B cell (primary cell): ENCODE measurements around the gene ELOB. TPM values are rescaled to one million over a fixed set of nuclear protein-coding genes. Genes with fewer than 3 reads are reported as not detected.

Experiments
- ATAC-seq: fragments of 200-7000 bp; cut with Tn5 transposase; one replicate; pipeline ENCODE4 v1.10.0; 2021; ENCODE audit warnings: low read depth, mild to moderate bottlenecking, moderate number of reproducible peaks, moderate library complexity
- CTCF ChIA-PET: fragments of 350-600 bp; sonication (Branson Sonifier 250); formaldehyde crosslinking; loops from one replicate; lab custom pipeline; 2021; ENCODE audit warnings: antibody characterized with exemption, inconsistent platforms; lab: Charles Lee
- POLR2A ChIA-PET: fragments of 350-600 bp; sonication (Branson Sonifier 250); formaldehyde crosslinking; loops from one replicate; lab custom pipeline; 2021; ENCODE audit warnings: antibody characterized with exemption; lab: Charles Lee
- DNase-seq: peaks from one replicate; pipeline ENCODE4 v3.0.0; 2013
- H2AFZ ChIP-seq: 2 replicates; pipeline ENCODE4 v1.6.1; 2012; ENCODE audit warnings: mild to moderate bottlenecking, low read depth, low read length; ENCODE audit not compliant: insufficient read depth, poor library complexity, severe bottlenecking
- H3K27ac ChIP-seq, 2 donors: 1 replicate in 1 of 2; 2 replicates in 1 of 2; pipeline ENCODE4 v1.5.1; 2012 to 2013; ENCODE audit warnings: low read length in 2 of 2, mild to moderate bottlenecking in 2 of 2, moderate library complexity in 1 of 2
- H3K27me3 ChIP-seq, 4 experiments: fragments of 200-600 bp in 1 of 4; sonication (generic) in 1 of 4; replicated peaks in 1 of 4; 1 replicate in 2 of 4; 2 replicates in 2 of 4; pipeline versions ENCODE4 v1.6.1 to v1.7.0; 2013 to 2016; ENCODE audit warnings: low read length in 3 of 4, mild to moderate bottlenecking in 2 of 4, mixed read lengths in 1 of 4, moderate library complexity in 1 of 4; ENCODE audit not compliant: insufficient read depth in 4 of 4, control insufficient read depth in 3 of 4; ENCODE audit errors: control extremely low read depth in 1 of 4
- H3K36me3 ChIP-seq, 2 experiments: replicated peaks in 1 of 2; 1 replicate in 1 of 2; 2 replicates in 1 of 2; pipeline versions ENCODE4 v1.6.1 to v1.7.1; 2013; ENCODE audit warnings: low read length in 1 of 2; ENCODE audit not compliant: insufficient read depth in 2 of 2, control insufficient read depth in 1 of 2; ENCODE audit errors: control extremely low read depth in 1 of 2, extremely low read depth in 1 of 2
- H3K4me1 ChIP-seq, 2 donors: fragments of 200-600 bp in 1 of 2; sonication (generic) in 1 of 2; 1 replicate in 1 of 2; 2 replicates in 1 of 2; pipeline versions ENCODE4 v1.5.1 to v1.6.1; 2013 to 2017; ENCODE audit warnings: low read length in 2 of 2; ENCODE audit not compliant: control insufficient read depth in 2 of 2, insufficient read depth in 2 of 2
- H3K4me2 ChIP-seq: replicated peaks from 2 replicates; pipeline ENCODE3; 2012; ENCODE audit warnings: mild to moderate bottlenecking, low read depth, low read length; ENCODE audit not compliant: poor library complexity, severe bottlenecking
- H3K4me3 ChIP-seq, 5 experiments: fragments of 200-600 bp in 1 of 5; sonication (generic) in 1 of 5; 1 replicate in 3 of 5; 2 replicates in 2 of 5; pipeline versions ENCODE4 v1.5.1 to v1.7.0; 2011 to 2016; ENCODE audit warnings: low read length in 4 of 5, mild to moderate bottlenecking in 4 of 5, low read depth in 2 of 5, control low read depth in 1 of 5, moderate library complexity in 1 of 5; ENCODE audit not compliant: insufficient read depth in 1 of 5; ENCODE audit errors: control extremely low read depth in 1 of 5, extremely low read depth in 1 of 5
- H3K79me2 ChIP-seq: fragments of 200-600 bp; sonication (generic); one replicate; pipeline ENCODE4 v1.6.0; 2016; ENCODE audit warnings: low read length; ENCODE audit not compliant: control insufficient read depth, insufficient read depth
- H3K9ac ChIP-seq: fragments of 200-600 bp; sonication (generic); 2 replicates; pipeline ENCODE4 v1.6.1; 2017; ENCODE audit warnings: mild to moderate bottlenecking, low read length, moderate library complexity
- H3K9me3 ChIP-seq, 3 donors: one replicate each; pipeline versions ENCODE4 v1.6.1 to v1.7.1; 2013; ENCODE audit warnings: low read length in 2 of 3; ENCODE audit not compliant: control insufficient read depth in 2 of 3, insufficient read depth in 1 of 3; ENCODE audit errors: control extremely low read depth in 1 of 3
- H4K20me1 ChIP-seq: 2 replicates; pipeline ENCODE4 v1.6.0; 2012; ENCODE audit warnings: mild to moderate bottlenecking, low read length; ENCODE audit not compliant: insufficient read depth, control insufficient read depth, poor library complexity, severe bottlenecking
- H3K27ac Mint-ChIP-seq: one replicate; pipeline ENCODE4 v1.8.0; 2021; ENCODE audit warnings: mixed read lengths
- H3K27me3 Mint-ChIP-seq: one replicate; pipeline ENCODE4 v1.8.0; 2021; ENCODE audit warnings: mixed read lengths
- H3K4me1 Mint-ChIP-seq: one replicate; pipeline ENCODE4 v1.8.0; 2021; ENCODE audit warnings: mixed read lengths
- H3K4me3 Mint-ChIP-seq: one replicate; pipeline ENCODE4 v1.8.0; 2021; ENCODE audit warnings: mixed read lengths
- H3K9me3 Mint-ChIP-seq: one replicate; pipeline ENCODE4 v1.8.0; 2022; ENCODE audit warnings: mixed read lengths; ENCODE audit not compliant: insufficient read depth
- CTCF ChIP-seq: fragments of 200-600 bp; IDR thresholded peaks from one replicate; pipeline ENCODE4 v1.8.0; 2022; ENCODE audit warnings: antibody characterized with exemption, mild to moderate bottlenecking
- EZH2 ChIP-seq: IDR thresholded peaks from 2 replicates; pipeline ENCODE4 v1.6.1; 2012; ENCODE audit warnings: borderline replicate concordance, low read depth, mild to moderate bottlenecking, moderate library complexity, low read length; ENCODE audit not compliant: insufficient read depth, poor library complexity, severe bottlenecking
- WGBS: methylation state at CpG from one replicate; pipeline ENCODE4 v1.1.5; 2013; ENCODE audit warnings: missing lambda C conversion rate; ENCODE audit not compliant: insufficient coverage; 5-methylcytosine and 5-hydroxymethylcytosine counted together
- intact Hi-C: fragments of 100-400 bp; cut with micrococcal nuclease; formaldehyde crosslinking; loops from one replicate; pipeline ENCODE4 v1.10.0; 2022
- polyA plus RNA-seq: library from polyadenylated mRNA; depleted of rRNA; stranded (reverse); fragments of >200 nt; gene quantifications from 2 replicates; pipeline ENCODE4 v1.2.3, GENCODE V29; 2012
- total RNA-seq, 2 donors: library from RNA; stranded (reverse); fragments of 120-200 nt in 1 of 2; gene quantifications; 1 replicate in 1 of 2; 2 replicates in 1 of 2; pipeline versions ENCODE4 v1.2.3 to v1.2.4, GENCODE V29; 2013 to 2022

The ELOB gene
- total and polyA plus RNA-seq, 2 donors (not counting 1 experiment from before 2014, with no cell fraction given): 93.1 to 136 TPM

- Mint-ChIP-seq H3K27ac (no peak overlapping the region), H3K4me1 (no peaks in the 10 kb centered on the region), H3K9me3 (peaks cover 5% of the 10 kb centered on the region), H3K4me3 (no peak overlapping the region), H3K27me3 (peaks cover 30% of the 10 kb centered on the region)
- POLR2A ChIA-PET: no interaction called here
- intact Hi-C loops: no loop called here
- WGBS: 81% methylated on average over 5 of the region's 7 CpGs
- no peak overlapping the region for H3K4me3 ChIP-seq
- H3K9ac ChIP-seq: no peak overlapping the region
- peaks cover 0 to 12% (median 2%) of the 10 kb centered on the region in 4 experiments for H3K27me3 ChIP-seq
- H4K20me1 ChIP-seq: no peaks in the 10 kb centered on the region
- H3K27ac ChIP-seq: no peak overlapping the region
- no peak for ATAC-seq
- no peaks in the 10 kb centered on the region for H3K4me1 ChIP-seq
- H3K9me3 ChIP-seq: no peaks in the 10 kb centered on the region
- no peaks in the 10 kb centered on the region for H3K36me3 ChIP-seq
- DNase-seq: no peak
- no peak for TF ChIP-seq EZH2
- TF ChIP-seq CTCF: no peak
- CTCF ChIA-PET: no interaction called here
- no peak overlapping the region for H2AFZ ChIP-seq
- H3K4me2 ChIP-seq: no peak overlapping the region
- H3K79me2 ChIP-seq: no peaks in the 10 kb centered on the region
Observed at GRCh38 chr16:2813771-2814221, 36.7 kb upstream of the ELOB start.

GRCh38 chr16:2811703-2812471 is 34.8 kb upstream of the ELOB start:
- H3K4me2 ChIP-seq: no peak overlapping the region
- Mint-ChIP-seq H3K27me3 (peaks cover 37% of the 10 kb centered on the region), H3K27ac (no peak overlapping the region), H3K9me3 (peaks cover 5% of the 10 kb centered on the region), H3K4me3 (no peak overlapping the region), H3K4me1 (no peaks in the 10 kb centered on the region)
- 78% methylated on average over 14 of the region's 15 CpGs for WGBS
- no peak overlapping the region for H3K4me3 ChIP-seq
- no peaks in the 10 kb centered on the region for H3K36me3 ChIP-seq
- ATAC-seq (no peak), DNase-seq (no peak)
- TF ChIP-seq CTCF (no peak), EZH2 (no peak)
- no peaks in the 10 kb centered on the region for H4K20me1 ChIP-seq
- POLR2A ChIA-PET: no interaction called here
- CTCF ChIA-PET: interaction anchor here (1.5 kb wide), 1 partner anchor 12 kb away, joined by 3 read pairs; no protein-coding TSS in a partner anchor
- H3K27ac ChIP-seq: no peak overlapping the region
- no peaks in the 10 kb centered on the region for H3K9me3 ChIP-seq
- no peak overlapping the region for H2AFZ ChIP-seq
- intact Hi-C loops: no loop called here
- no peaks in the 10 kb centered on the region for H3K79me2 ChIP-seq
- no peak overlapping the region for H3K9ac ChIP-seq
- no peaks in the 10 kb centered on the region for H3K4me1 ChIP-seq
- H3K27me3 ChIP-seq: peaks cover 0 to 12% (median 2%) of the 10 kb centered on the region in 4 experiments
